Colonic mucosa (tissue), 4 donors: ENCODE data around the gene TARBP2. TPM values are rescaled to one million over a fixed set of nuclear protein-coding genes. Genes with fewer than 3 reads are reported as not detected.

ENCODE experiments used
- DNase-seq: peaks from one replicate; pipeline ENCODE4 v3.0.0-alpha.2; 2020
- H3K27ac ChIP-seq: fragments of 200-600 bp; one replicate; pipeline ENCODE4 v1.8.0; 2021
- H3K27me3 ChIP-seq: fragments of 200-600 bp; one replicate; pipeline ENCODE4 v1.8.0; 2021
- H3K36me3 ChIP-seq: fragments of 200-600 bp; one replicate; pipeline ENCODE4 v1.8.0; 2021
- H3K4me1 ChIP-seq: fragments of 200-600 bp; one replicate; pipeline ENCODE4 v1.8.0; 2021; ENCODE audit warnings: mild to moderate bottlenecking
- H3K4me3 ChIP-seq: fragments of 200-600 bp; one replicate; pipeline ENCODE4 v1.8.0; 2021
- H3K9ac ChIP-seq, 2 donors: one replicate each; pipeline ENCODE4 v1.7.0; 2013; ENCODE audit warnings: control low read depth in 2 of 2, low read depth in 2 of 2, low read length in 2 of 2
- H3K9me3 ChIP-seq: fragments of 200-600 bp; one replicate; pipeline ENCODE4 v1.8.0; 2021
- intact Hi-C: fragments of 100-400 bp; cut with DNase I; formaldehyde crosslinking; loops from one replicate; pipeline ENCODE4 v1.14.1; 2022
- total RNA-seq, 2 donors: library from RNA; stranded (reverse); fragmentation: NEBNext Ultra II Directional in 1 of 2; extraction: Animal tissue kit (Norgen Biotek cat#: 25700) in 1 of 2; gene quantifications; one replicate each; pipeline ENCODE4 v1.2.1, GENCODE V29; 2021
- TF ChIP-seq, protein P1 (sequence below): fragments of 200-600 bp; IDR thresholded peaks from one replicate; pipeline ENCODE4 v1.8.0; 2022; ENCODE audit warnings: antibody characterized with exemption, mild to moderate bottlenecking
- donor health status: healthy.
- donor health status: DM: no; HTN: no; CAD: no.
- donor health status: DM: no; HTN: no; CAD: no.

TARBP2 gene
- total RNA-seq, 2 donors from 2014 or later, result 20.7 to 36.9 TPM

DNA sequence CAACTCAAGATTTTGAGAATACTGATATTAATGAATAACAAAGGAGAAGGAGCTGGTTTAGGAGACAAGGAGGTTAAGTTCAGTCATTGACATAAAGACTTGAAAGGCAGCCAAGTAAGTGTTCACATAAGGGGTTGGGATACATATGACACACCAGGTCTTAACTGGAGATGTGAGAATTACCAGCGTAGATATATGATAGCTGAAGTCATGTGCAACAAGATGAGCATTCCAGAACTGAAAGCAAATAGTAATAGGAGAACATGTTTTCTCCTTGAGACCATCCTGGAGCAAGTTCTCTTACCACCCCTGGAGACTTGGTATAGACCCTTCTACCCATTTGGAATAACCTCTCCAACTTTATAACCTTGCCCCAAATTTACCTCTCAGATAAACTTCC, 49.5 kb downstream of the TARBP2 start:
- no peak for DNase-seq
- H3K4me3 ChIP-seq, result no peak overlapping the region

DNA sequence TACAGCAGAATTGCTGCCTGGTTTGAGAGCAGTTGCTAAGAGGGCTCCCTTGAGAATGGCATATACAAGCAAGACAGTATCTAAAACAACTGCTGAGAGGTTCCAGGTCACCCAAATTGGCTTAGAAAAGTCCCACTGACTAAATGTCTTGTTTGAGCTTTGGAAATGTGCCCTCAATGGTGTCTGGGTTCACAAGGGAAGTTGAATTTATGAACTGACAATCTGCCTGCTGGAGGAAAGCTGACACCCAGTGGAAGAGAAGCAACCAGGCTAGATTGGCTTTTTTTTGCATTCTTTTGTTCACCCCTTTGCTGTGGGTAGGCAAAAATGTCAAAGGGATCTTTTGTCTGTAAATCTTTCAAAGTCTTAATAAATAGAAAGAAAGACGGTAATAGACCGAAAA, 50.8 kb downstream of the TARBP2 start:
- Histone ChIP-seq H3K4me1 (no peaks in the 10 kb centered on the region), H3K9me3 (no peaks in the 10 kb centered on the region), H3K27ac (no peak overlapping the region), H3K27me3 (no peaks in the 10 kb centered on the region), H3K36me3 (peaks cover 12% of the 10 kb centered on the region), H3K4me3 (no peak overlapping the region), H3K9ac (no peak overlapping the region)
- no peak for DNase-seq
- intact Hi-C loops, result no loop called here
- TF ChIP-seq, protein P1, sequence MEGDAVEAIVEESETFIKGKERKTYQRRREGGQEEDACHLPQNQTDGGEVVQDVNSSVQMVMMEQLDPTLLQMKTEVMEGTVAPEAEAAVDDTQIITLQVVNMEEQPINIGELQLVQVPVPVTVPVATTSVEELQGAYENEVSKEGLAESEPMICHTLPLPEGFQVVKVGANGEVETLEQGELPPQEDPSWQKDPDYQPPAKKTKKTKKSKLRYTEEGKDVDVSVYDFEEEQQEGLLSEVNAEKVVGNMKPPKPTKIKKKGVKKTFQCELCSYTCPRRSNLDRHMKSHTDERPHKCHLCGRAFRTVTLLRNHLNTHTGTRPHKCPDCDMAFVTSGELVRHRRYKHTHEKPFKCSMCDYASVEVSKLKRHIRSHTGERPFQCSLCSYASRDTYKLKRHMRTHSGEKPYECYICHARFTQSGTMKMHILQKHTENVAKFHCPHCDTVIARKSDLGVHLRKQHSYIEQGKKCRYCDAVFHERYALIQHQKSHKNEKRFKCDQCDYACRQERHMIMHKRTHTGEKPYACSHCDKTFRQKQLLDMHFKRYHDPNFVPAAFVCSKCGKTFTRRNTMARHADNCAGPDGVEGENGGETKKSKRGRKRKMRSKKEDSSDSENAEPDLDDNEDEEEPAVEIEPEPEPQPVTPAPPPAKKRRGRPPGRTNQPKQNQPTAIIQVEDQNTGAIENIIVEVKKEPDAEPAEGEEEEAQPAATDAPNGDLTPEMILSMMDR, result no peak

More for the DNA sequence above, 49.5 kb downstream of the TARBP2 start:
- intact Hi-C loops, result no loop called here
- H3K36me3 ChIP-seq, result peaks cover 12% of the 10 kb centered on the region
- H3K9ac ChIP-seq, result no peak overlapping the region
- no peak overlapping the region for H3K27ac ChIP-seq
- H3K27me3 ChIP-seq, result no peaks in the 10 kb centered on the region
- H3K4me1 ChIP-seq, result no peaks in the 10 kb centered on the region
- TF ChIP-seq, protein P1, result no peak
- H3K9me3 ChIP-seq, result no peaks in the 10 kb centered on the region

DNA sequence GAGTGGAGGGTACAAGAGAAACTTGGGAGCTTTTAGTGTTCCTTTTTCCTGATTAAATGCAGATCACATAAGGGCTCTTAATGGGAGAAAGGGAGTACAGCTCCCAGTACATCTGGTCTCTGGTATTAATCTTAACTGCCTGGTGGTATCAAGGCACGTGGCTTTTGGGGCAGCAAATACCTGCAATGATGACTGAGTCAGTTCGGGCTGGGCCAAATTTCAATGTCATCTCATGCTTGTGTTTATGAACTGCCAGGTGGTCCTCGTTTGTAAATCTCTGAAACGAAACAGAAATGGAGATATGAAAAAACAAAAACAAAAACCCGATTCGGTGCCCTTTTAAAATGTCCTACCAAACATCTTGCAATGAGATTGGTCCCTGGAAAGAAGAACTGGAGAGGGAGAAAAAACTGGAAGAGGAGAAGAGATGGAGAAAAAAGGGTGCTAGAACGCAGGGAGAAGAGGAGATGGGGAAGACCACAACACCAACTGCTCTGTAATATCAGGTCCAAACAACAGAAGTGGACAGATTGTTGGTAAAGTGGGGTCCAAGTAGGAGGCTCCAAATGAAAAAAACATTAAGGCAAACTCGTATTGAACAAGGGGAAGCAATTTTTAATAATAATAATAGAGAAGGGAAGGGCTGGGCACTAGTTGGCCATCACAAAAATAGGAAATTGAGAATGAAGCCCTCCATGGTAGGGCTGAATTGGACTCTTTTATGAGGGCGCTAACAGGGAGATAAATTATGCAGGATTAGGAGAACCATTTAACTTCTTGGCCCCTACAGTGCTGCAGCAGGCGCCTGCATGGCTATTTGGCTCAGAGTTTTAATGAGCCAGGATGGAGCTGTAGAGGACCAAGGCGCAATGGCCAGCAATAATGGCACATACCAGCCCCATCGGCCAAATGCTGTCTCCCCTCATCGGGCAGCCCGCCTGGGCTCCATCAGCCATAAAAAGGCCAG, 51.6 kb downstream of the TARBP2 start:
- Histone ChIP-seq H3K36me3 (peaks cover 12% of the 10 kb centered on the region), H3K9ac (no peak overlapping the region), H3K27ac (no peak overlapping the region), H3K9me3 (no peaks in the 10 kb centered on the region), H3K4me1 (no peaks in the 10 kb centered on the region), H3K4me3 (no peak overlapping the region), H3K27me3 (no peaks in the 10 kb centered on the region)
- intact Hi-C loops, result no loop called here
- TF ChIP-seq, protein P1, result no peak
- DNase-seq, result no peak

Other genes starting within 250 kb of the TARBP2 start
- gene ESPL1, start 233.0 kb upstream of the TARBP2 start, total RNA-seq, result 10 to 100 TPM in 1 of 2 donors, 1 to 10 TPM in 1; 9.6 to 34.6 TPM
- 100 to 1,000 TPM; 247 to 305 TPM for gene PFDN5, start 205.7 kb upstream of the TARBP2 start, total RNA-seq
- gene MYG1, start 201.6 kb upstream of the TARBP2 start, total RNA-seq, result 10 to 100 TPM; 37.4 to 60.6 TPM
- gene AAAS, start 179.7 kb upstream of the TARBP2 start, total RNA-seq, result 10 to 100 TPM; 36.4 to 61.4 TPM
- not detected for gene SP7, start 164.9 kb upstream of the TARBP2 start, total RNA-seq
- gene SP1, start 121.1 kb upstream of the TARBP2 start, total RNA-seq, result 10 to 100 TPM; 83.6 to 96.8 TPM
- gene AMHR2, start 77.4 kb upstream of the TARBP2 start, total RNA-seq, result under 1 TPM in 1 of 2 donors, not detected in 1; 0.17 TPM
- gene PRR13, start 59.5 kb upstream of the TARBP2 start, total RNA-seq, result 100 to 1,000 TPM; 331 to 504 TPM
- 100 to 1,000 TPM; 579 to 596 TPM for gene PCBP2, start 49.2 kb upstream of the TARBP2 start, total RNA-seq
- gene MAP3K12, start 1.8 kb upstream of the TARBP2 start, total RNA-seq, result 1 to 10 TPM; 3.2 to 3.8 TPM
- gene NPFF, start 6.2 kb downstream of the TARBP2 start, total RNA-seq, result not detected
- 10 to 100 TPM; 31.1 to 38.5 TPM for gene ATF7, start 125.1 kb downstream of the TARBP2 start, total RNA-seq
- 100 to 1,000 TPM; 346 to 392 TPM for gene ATP5MC2, start 174.8 kb downstream of the TARBP2 start, total RNA-seq
- gene CALCOCO1, start 226.2 kb downstream of the TARBP2 start, total RNA-seq, result 10 to 100 TPM; 36.0 to 64.5 TPM